OCI-LY1 (cell line): ENCODE data around the gene TCEAL9.

Experiments used
- H2AFZ ChIP-seq: fragments of 200-600 bp; sonication (generic), shearing (Covaris generic); 2 replicates; pipeline ENCODE4 v1.6.0; 2014; ENCODE audit warnings: antibody characterized with exemption, mild to moderate bottlenecking, low read length
- H3F3A ChIP-seq: fragments of 200-600 bp; sonication (generic), shearing (Covaris generic); 2 replicates; pipeline ENCODE4 v1.6.0; 2014; ENCODE audit warnings: mild to moderate bottlenecking, antibody characterized with exemption, low read length, moderate library complexity; ENCODE audit not compliant: insufficient read depth
- H3K27ac ChIP-seq: fragments of 200-600 bp; sonication (generic); 2 replicates; pipeline ENCODE4 v1.5.1; 2014; ENCODE audit warnings: low read length, mixed run types, mild to moderate bottlenecking, low read depth; ENCODE audit not compliant: poor library complexity, severe bottlenecking
- H3K27me3 ChIP-seq: fragments of 200-600 bp; sonication (generic); 2 replicates; pipeline ENCODE4 v1.6.0; 2014; ENCODE audit warnings: antibody characterized with exemption, mild to moderate bottlenecking, low read length, moderate library complexity; ENCODE audit not compliant: insufficient read depth
- H3K36me3 ChIP-seq: fragments of 200-600 bp; sonication (generic); 2 replicates; pipeline ENCODE4 v1.6.1; 2014; ENCODE audit warnings: mild to moderate bottlenecking, antibody characterized with exemption, low read length, moderate library complexity, mixed read lengths; ENCODE audit not compliant: insufficient read depth
- H3K4me1 ChIP-seq: fragments of 200-600 bp; sonication (generic); 2 replicates; pipeline ENCODE4 v1.5.1; 2014; ENCODE audit warnings: mild to moderate bottlenecking, low read length, moderate library complexity; ENCODE audit not compliant: insufficient read depth, severe bottlenecking
- H3K4me2 ChIP-seq: fragments of 200-600 bp; sonication (generic), shearing (Covaris generic); 2 replicates; pipeline ENCODE4 v1.6.1; 2014; ENCODE audit warnings: low read length
- H3K4me3 ChIP-seq: fragments of 200-600 bp; sonication (generic); 2 replicates; pipeline ENCODE4 v1.5.1; 2014; ENCODE audit warnings: low read length, low read depth, mild to moderate bottlenecking, mixed read lengths; ENCODE audit not compliant: poor library complexity, severe bottlenecking
- H3K79me2 ChIP-seq: fragments of 200-600 bp; shearing (Covaris generic); 2 replicates; pipeline ENCODE4 v1.6.1; 2016; ENCODE audit warnings: mixed run types, low read length, mixed read lengths; ENCODE audit not compliant: insufficient read depth
- H3K9ac ChIP-seq: fragments of 200-600 bp; sonication (generic), shearing (Covaris generic); 2 replicates; pipeline ENCODE4 v1.6.1; 2014; ENCODE audit warnings: mild to moderate bottlenecking, low read length, mixed read lengths
- H3K9me2 ChIP-seq: fragments of 200-600 bp; sonication (generic), shearing (Covaris generic); 2 replicates; pipeline ENCODE4 v1.6.1; 2014; ENCODE audit warnings: low read depth, mild to moderate bottlenecking, low read length, mixed read lengths
- H3K9me3 ChIP-seq: fragments of 200-600 bp; shearing (Covaris generic); 2 replicates; pipeline ENCODE4 v1.6.1; 2014; ENCODE audit warnings: low read length, mixed read lengths
- H4K20me1 ChIP-seq: fragments of 200-600 bp; sonication (generic), shearing (Covaris generic); 2 replicates; pipeline ENCODE4 v1.6.0; 2016; ENCODE audit warnings: mild to moderate bottlenecking, low read length; ENCODE audit not compliant: insufficient read depth
- EZH2 ChIP-seq: fragments of 200-600 bp; sonication (generic), shearing (Covaris generic); IDR thresholded peaks from 2 replicates; pipeline ENCODE4 v1.8.0; 2017; ENCODE audit warnings: borderline replicate concordance, mixed run types, mild to moderate bottlenecking, antibody characterized with exemption, low read length, moderate library complexity, mixed read lengths
- TF ChIP-seq, protein P1 (sequence below): fragments of 200-600 bp; sonication (generic), shearing (Covaris generic); IDR thresholded peaks from 2 replicates; pipeline ENCODE4 v1.5.1; 2017; ENCODE audit warnings: mild to moderate bottlenecking, antibody characterized with exemption, low read length, moderate library complexity, mixed read lengths

Gene TCEAL9

DNA sequence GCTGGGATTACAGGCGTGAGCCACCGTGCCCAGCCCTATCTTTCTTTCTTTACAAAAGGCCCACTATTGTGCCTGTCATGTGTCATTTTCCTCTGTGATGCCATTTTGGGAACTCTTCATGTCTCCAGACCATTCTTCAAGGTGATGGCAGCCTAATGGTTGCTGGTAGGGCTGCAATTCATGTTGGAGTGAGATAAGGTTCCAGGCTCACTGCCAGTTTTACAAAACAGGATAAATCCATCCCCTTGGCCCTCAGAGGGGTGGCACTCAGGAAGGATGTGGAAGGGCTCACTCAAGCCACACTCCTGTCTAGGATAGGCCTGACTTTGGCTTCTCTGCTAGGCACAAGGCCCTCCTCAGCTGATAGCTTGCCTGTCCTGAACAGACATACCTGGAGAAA lies 3.8 kb downstream of the TCEAL9 start:
- Histone ChIP-seq H2AFZ (no peak overlapping the region), H3K4me3 (no peak overlapping the region), H3K79me2 (no peaks in the 10 kb centered on the region), H3K36me3 (no peaks in the 10 kb centered on the region), H3K4me1 (no peaks in the 10 kb centered on the region), H4K20me1 (no peaks in the 10 kb centered on the region), H3F3A (no peaks in the 10 kb centered on the region), H3K27ac (no peak overlapping the region), H3K9ac (no peak overlapping the region), H3K4me2 (no peak overlapping the region), H3K9me3 (no peaks in the 10 kb centered on the region), H3K9me2 (no peaks in the 10 kb centered on the region), H3K27me3 (no peaks in the 10 kb centered on the region)
- TF ChIP-seq, protein P1, sequence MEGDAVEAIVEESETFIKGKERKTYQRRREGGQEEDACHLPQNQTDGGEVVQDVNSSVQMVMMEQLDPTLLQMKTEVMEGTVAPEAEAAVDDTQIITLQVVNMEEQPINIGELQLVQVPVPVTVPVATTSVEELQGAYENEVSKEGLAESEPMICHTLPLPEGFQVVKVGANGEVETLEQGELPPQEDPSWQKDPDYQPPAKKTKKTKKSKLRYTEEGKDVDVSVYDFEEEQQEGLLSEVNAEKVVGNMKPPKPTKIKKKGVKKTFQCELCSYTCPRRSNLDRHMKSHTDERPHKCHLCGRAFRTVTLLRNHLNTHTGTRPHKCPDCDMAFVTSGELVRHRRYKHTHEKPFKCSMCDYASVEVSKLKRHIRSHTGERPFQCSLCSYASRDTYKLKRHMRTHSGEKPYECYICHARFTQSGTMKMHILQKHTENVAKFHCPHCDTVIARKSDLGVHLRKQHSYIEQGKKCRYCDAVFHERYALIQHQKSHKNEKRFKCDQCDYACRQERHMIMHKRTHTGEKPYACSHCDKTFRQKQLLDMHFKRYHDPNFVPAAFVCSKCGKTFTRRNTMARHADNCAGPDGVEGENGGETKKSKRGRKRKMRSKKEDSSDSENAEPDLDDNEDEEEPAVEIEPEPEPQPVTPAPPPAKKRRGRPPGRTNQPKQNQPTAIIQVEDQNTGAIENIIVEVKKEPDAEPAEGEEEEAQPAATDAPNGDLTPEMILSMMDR: no peak
- TF ChIP-seq EZH2: no peak

DNA sequence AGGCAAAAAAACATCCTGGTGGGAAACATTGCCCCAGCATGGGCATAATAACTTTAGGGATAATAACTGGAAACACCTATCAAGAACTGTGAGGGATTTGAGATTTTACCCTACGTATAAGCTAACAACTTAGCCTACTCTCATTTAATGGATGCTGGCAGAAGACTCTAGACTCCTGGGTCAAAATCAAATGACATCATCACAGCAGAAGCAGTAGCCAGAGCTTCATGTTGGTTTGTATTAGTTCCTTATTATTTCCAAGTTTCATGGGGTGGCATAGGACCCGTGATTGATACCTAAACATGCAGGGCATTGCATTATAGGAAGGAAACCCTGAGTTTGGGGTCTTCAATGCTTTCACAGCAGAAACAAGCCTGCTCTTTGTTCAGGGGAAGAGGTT lies 4.6 kb downstream of the TCEAL9 start:
- no peak overlapping the region for H3K27ac ChIP-seq
- H3K9me3 ChIP-seq: no peaks in the 10 kb centered on the region
- no peak overlapping the region for H3K9ac ChIP-seq
- H2AFZ ChIP-seq: no peak overlapping the region
- no peak overlapping the region for H3K4me2 ChIP-seq
- no peaks in the 10 kb centered on the region for H3K79me2 ChIP-seq
- no peaks in the 10 kb centered on the region for H3F3A ChIP-seq
- no peaks in the 10 kb centered on the region for H3K9me2 ChIP-seq
- H3K36me3 ChIP-seq: no peaks in the 10 kb centered on the region
- H4K20me1 ChIP-seq: no peaks in the 10 kb centered on the region
- H3K4me1 ChIP-seq: no peaks in the 10 kb centered on the region
- no peak for TF ChIP-seq EZH2
- TF ChIP-seq, protein P1: no peak
- no peak overlapping the region for H3K4me3 ChIP-seq
- no peaks in the 10 kb centered on the region for H3K27me3 ChIP-seq

DNA sequence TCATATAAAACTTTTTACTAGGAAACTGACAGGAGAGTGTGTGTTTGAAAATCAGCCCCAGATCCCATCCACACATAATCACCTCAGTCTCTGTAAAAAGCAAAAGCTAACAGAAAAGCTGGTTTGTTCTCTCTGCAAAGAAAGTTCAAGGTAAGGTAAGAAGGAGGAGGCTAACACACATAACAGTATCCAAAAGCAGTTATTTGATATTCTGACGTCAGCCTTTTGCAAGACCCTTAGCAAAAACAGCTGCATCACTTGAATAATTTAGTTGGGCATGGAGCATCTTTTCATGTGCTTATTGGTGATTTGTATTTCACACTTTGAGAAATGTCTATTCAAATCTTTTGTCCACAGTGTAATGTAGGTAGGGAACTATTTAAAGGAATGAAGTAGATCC lies 5.5 kb downstream of the TCEAL9 start:
- Histone ChIP-seq H3K27ac (no peak overlapping the region), H3K4me2 (no peak overlapping the region), H3K9ac (no peak overlapping the region), H3K36me3 (no peaks in the 10 kb centered on the region), H3K9me2 (no peaks in the 10 kb centered on the region), H3K4me1 (no peaks in the 10 kb centered on the region), H2AFZ (no peak overlapping the region), H3K79me2 (no peaks in the 10 kb centered on the region), H3K4me3 (no peak overlapping the region), H3K9me3 (no peaks in the 10 kb centered on the region), H4K20me1 (no peaks in the 10 kb centered on the region), H3F3A (no peaks in the 10 kb centered on the region), H3K27me3 (no peaks in the 10 kb centered on the region)
- TF ChIP-seq, protein P1: no peak
- no peak for TF ChIP-seq EZH2
